OCI-LY3 (cell line): ENCODE measurements around the gene KIAA1328.

ENCODE experiments used
- CTCF ChIP-seq: fragments of 200-600, 300-600 bp; sonication (generic); IDR thresholded peaks from 2 replicates; pipeline ENCODE4 v1.5.1; 2014; ENCODE audit warnings: antibody characterized with exemption, low read length, low read depth
- EZH2phosphoT487 ChIP-seq: fragments of 200-600 bp; shearing (Covaris generic); IDR thresholded peaks from 2 replicates; pipeline ENCODE4 v1.6.1; 2018; ENCODE audit warnings: antibody characterized with exemption, mixed run types, low read depth

GRCh38 chr18:37222999-37223378 lies 394.1 kb downstream of the KIAA1328 start:
- TF ChIP-seq EZH2phosphoT487 (no peak), CTCF (no peak)
